HTERT RPE-1 (cell line): ENCODE data around the gene ADAM15.

Source experiments
- in situ Hi-C: fragments of 300-500 bp; cut with MboI; formaldehyde crosslinking; loops from 4 replicates; pipeline ENCODE4 v1.14.3; 2020; ENCODE audit warnings: low sequenced_read_pairs

Gene ADAM15

GRCh38 chr1:155110381-155110780, 59.3 kb downstream of the ADAM15 start:
- in situ Hi-C loops, result no loop called here

GRCh38 chr1:155110826-155111225, 59.7 kb downstream of the ADAM15 start:
- in situ Hi-C loops, result no loop called here
